ENCODE results near the gene NINL. TPM values are rescaled to one million over a fixed set of nuclear protein-coding genes. Genes with fewer than 3 reads are reported as not detected.
"Not testable (repeated sequence)": the region's sequence is repeated elsewhere in the genome, so short reads cannot be mapped to it uniquely, and the experiment has no call there.

NINL gene
- total RNA-seq, 4 donors from 2014 or later = 3.1 to 9.7 (median 5.7) TPM

DNA sequence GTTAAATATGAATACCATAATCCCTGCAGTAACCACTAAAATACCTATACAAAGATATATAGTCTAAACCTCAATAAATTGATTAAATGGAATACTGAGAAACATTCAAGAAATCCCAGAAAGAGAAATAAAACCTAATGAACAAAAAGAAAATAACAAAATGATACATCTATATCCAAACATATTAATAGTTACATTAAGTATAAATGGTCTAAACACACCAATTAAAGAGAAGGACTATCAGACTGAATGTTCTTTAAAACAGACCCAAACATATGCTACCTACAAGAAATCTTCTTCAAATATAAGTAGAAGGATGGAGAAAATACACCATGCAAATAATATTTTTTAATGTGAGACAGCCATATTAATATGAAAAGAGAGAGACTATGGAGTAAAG lies 22.0 kb downstream of the NINL start:
- Histone ChIP-seq H3K36me3 (no peaks in the 10 kb centered on the region), H3K27ac (no peak overlapping the region), H3K27me3 (no peaks in the 10 kb centered on the region), H3K4me3 (no peak overlapping the region), H3K9me3 (no peaks in the 10 kb centered on the region), H3K4me1 (no peaks in the 10 kb centered on the region)
- intact Hi-C loops (cut with DNase I; ENCODE audit: low total_unique reads) (no loop called here), in situ Hi-C loops (cut with MboI; ENCODE audit: low pct_ligation_motif_present in 1 of 4, low pct_unique_long_range_greater_than_20kb in 1 of 4, low sequenced_read_pairs in 3 of 4) (loop anchor here in 1 of 4 donors (25.0 kb wide), 1 partner anchor 101 kb away; no protein-coding TSS in a partner anchor)
- no peak for DNase-seq
- TF ChIP-seq POLR2A (IDR thresholded peaks at IDR 0.05) = no peak
- no peak for TF ChIP-seq EP300 (IDR thresholded peaks at IDR 0.05; ENCODE audit: low read depth)
- TF ChIP-seq POLR2AphosphoS5 (IDR thresholded peaks at IDR 0.05) = no peak
- TF ChIP-seq, protein P1, sequence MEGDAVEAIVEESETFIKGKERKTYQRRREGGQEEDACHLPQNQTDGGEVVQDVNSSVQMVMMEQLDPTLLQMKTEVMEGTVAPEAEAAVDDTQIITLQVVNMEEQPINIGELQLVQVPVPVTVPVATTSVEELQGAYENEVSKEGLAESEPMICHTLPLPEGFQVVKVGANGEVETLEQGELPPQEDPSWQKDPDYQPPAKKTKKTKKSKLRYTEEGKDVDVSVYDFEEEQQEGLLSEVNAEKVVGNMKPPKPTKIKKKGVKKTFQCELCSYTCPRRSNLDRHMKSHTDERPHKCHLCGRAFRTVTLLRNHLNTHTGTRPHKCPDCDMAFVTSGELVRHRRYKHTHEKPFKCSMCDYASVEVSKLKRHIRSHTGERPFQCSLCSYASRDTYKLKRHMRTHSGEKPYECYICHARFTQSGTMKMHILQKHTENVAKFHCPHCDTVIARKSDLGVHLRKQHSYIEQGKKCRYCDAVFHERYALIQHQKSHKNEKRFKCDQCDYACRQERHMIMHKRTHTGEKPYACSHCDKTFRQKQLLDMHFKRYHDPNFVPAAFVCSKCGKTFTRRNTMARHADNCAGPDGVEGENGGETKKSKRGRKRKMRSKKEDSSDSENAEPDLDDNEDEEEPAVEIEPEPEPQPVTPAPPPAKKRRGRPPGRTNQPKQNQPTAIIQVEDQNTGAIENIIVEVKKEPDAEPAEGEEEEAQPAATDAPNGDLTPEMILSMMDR (IDR thresholded peaks at IDR 0.05) = no peak

DNA sequence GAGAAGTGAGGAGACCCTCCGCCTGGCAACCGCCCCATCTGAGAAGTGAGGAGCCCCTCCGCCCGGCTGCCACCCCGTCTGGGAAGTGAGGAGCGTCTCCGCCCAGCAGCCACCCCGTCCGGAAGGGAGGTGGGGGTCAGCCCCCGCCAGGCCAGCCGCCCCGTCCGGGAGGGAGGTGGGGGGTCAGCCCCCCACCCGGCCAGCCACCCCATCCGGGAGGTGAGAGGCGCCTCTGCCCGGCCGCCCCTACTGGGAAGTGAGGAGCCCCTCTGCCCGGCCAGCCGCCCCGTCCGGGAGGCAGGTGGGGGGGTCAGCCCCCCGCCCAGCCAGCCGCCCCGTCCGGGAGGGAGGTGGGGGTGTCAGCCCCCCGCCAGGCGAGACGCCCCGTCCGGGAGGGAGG lies 23.6 kb downstream of the NINL start:
- WGBS, 2 donors (ENCODE audit: low coverage in 1 of 2) = no CpG with 5 or more reads among the region's 31 CpGs
- H3K4me1 ChIP-seq; H3K9me3 ChIP-seq; H3K36me3 ChIP-seq; DNase-seq; H3K27ac ChIP-seq; intact Hi-C loops (cut with DNase I; ENCODE audit: low total_unique reads); H3K27me3 ChIP-seq; H3K4me3 ChIP-seq: not testable (repeated sequence)
- in situ Hi-C loops (cut with MboI; ENCODE audit: low pct_ligation_motif_present in 1 of 4, low pct_unique_long_range_greater_than_20kb in 1 of 4, low sequenced_read_pairs in 3 of 4) = loop anchor here in 1 of 4 donors (25.0 kb wide), 1 partner anchor 99 kb away; no protein-coding TSS in a partner anchor

DNA sequence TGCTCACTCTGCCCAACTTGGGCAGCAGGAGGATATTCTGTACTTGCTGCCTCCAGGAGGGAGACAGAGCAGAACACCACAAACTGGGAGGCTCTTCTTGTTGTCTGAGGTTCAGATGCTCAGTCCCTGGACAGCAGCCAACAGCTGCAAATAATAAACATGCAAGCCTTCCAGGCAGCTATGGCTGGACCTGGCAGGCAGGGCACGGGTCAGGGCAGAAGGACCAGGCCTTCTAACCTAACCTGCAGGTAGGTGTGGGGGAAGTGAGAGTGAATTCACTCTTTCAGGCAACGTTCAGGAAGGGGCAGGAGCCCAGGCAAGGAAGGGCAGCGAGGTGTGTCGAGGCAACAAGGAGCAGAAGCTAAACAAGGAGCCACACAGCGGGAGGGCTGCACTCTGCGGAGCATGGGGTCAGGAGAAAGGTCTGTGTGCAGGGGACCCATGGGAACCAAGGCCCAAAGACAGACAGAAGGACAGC lies 31.5 kb downstream of the NINL start:
- no peaks in the 10 kb centered on the region for H3K36me3 ChIP-seq
- H3K27ac ChIP-seq = peak overlapping the region in 1 of 4 donors; percentile 46
- 58 to 60% methylated on average over 5 to 6 of the region's 6 CpGs for WGBS, 2 donors (ENCODE audit: low coverage in 1 of 2)
- DNase-seq = no peak
- no peak overlapping the region for H3K4me3 ChIP-seq
- TF ChIP-seq EP300 (IDR thresholded peaks at IDR 0.05; ENCODE audit: low read depth) (no peak), POLR2AphosphoS5 (IDR thresholded peaks at IDR 0.05) (no peak), POLR2A (IDR thresholded peaks at IDR 0.05) (no peak)
- TF ChIP-seq, protein P1 (IDR thresholded peaks at IDR 0.05) = no peak
- in situ Hi-C loops (cut with MboI; ENCODE audit: low pct_ligation_motif_present in 1 of 4, low pct_unique_long_range_greater_than_20kb in 1 of 4, low sequenced_read_pairs in 3 of 4) (loop anchor here in 1 of 4 donors (25.0 kb wide), 1 partner anchor 92 kb away; no protein-coding TSS in a partner anchor), intact Hi-C loops (cut with DNase I; ENCODE audit: low total_unique reads) (no loop called here)
- no peaks in the 10 kb centered on the region for H3K9me3 ChIP-seq
- peaks cover 12 to 34% (median 18%) of the 10 kb centered on the region in 4 donors for H3K4me1 ChIP-seq
- H3K27me3 ChIP-seq = no peaks in the 10 kb centered on the region

DNA sequence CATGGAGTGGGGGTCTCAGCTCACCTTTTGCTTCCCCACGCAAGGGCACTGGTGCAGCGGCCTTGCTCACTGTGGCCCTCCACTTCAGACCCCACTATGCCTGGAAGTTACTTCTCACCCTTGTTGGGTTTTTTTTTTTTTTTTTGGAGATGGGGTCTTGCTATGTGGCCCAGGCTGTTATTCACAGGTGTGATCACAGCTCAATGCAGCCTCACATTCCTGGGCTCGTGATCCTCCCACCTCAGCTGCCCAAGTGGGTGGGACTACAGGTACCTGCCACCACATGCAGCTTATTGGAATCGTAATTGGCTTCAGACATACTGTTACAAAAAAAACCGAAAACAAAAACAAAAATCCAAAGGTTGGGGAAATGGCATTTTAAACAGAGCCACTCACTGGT lies 32.4 kb downstream of the NINL start:
- 93% methylated on average over 5 of the region's 5 CpGs for WGBS, 2 donors (ENCODE audit: low coverage in 1 of 2)
- TF ChIP-seq EP300 (IDR thresholded peaks at IDR 0.05; ENCODE audit: low read depth) (no peak), POLR2A (IDR thresholded peaks at IDR 0.05) (no peak), POLR2AphosphoS5 (IDR thresholded peaks at IDR 0.05) (no peak)
- TF ChIP-seq, protein P1 (IDR thresholded peaks at IDR 0.05) = no peak
- Histone ChIP-seq H3K27me3 (no peaks in the 10 kb centered on the region), H3K36me3 (no peaks in the 10 kb centered on the region), H3K27ac (peak overlapping the region in 1 of 4 donors; percentile 69), H3K9me3 (no peaks in the 10 kb centered on the region), H3K4me1 (peaks cover 12 to 34% (median 20%) of the 10 kb centered on the region in 4 donors), H3K4me3 (no peak overlapping the region)
- no peak for DNase-seq
- intact Hi-C loops (cut with DNase I; ENCODE audit: low total_unique reads) = no loop called here
- in situ Hi-C loops (cut with MboI; ENCODE audit: low pct_ligation_motif_present in 1 of 4, low pct_unique_long_range_greater_than_20kb in 1 of 4, low sequenced_read_pairs in 3 of 4) = loop anchor here in 1 of 4 donors (25.0 kb wide), 1 partner anchor 91 kb away; no protein-coding TSS in a partner anchor
